H1 (cell line): Measurements from ENCODE around the gene LAPTM4A. TPM values are rescaled to one million over a fixed set of nuclear protein-coding genes. Genes with fewer than 3 reads are reported as not detected.

Experiments
- ATF2 ChIP-seq: IDR thresholded peaks from 2 replicates; pipeline ENCODE4 v1.6.1; 2012; ENCODE audit warnings: low read length, inconsistent platforms
- ATF3 ChIP-seq: IDR thresholded peaks from 2 replicates; pipeline ENCODE4 v1.6.1; 2011; ENCODE audit warnings: low read depth, mild to moderate bottlenecking, low read length; ENCODE audit not compliant: insufficient read depth
- KDM5A ChIP-seq: fragments of 200-600 bp; IDR thresholded peaks from 2 replicates; pipeline ENCODE4 v1.7.1; 2012; ENCODE audit warnings: mild to moderate bottlenecking, low read length, inconsistent platforms, mixed read lengths
- RAD21 ChIP-seq, 2 experiments: IDR thresholded peaks in 1 of 2; conservative IDR thresholded peaks in 1 of 2; 2 replicates each; pipeline ENCODE4 v1.6.1; 2011; ENCODE audit warnings: low read depth in 2 of 2, low read length in 2 of 2, improper control_type of control experiment in 1 of 2, inconsistent platforms in 1 of 2, mild to moderate bottlenecking in 1 of 2, moderate library complexity in 1 of 2
- SAP30 ChIP-seq: fragments of 300-600 bp; sonication (generic); IDR thresholded peaks from 2 replicates; pipeline ENCODE4 v1.7.1; 2012; ENCODE audit warnings: low read length, moderate library complexity, mild to moderate bottlenecking, inconsistent platforms; ENCODE audit not compliant: insufficient read depth, insufficient replicate concordance
- SIRT6 ChIP-seq: IDR thresholded peaks from one replicate; pipeline ENCODE4 v1.7.1; 2012; ENCODE audit warnings: low read length, inconsistent platforms
- SP4 ChIP-seq: IDR thresholded peaks from 2 replicates; pipeline ENCODE4 v1.6.1; 2012; ENCODE audit warnings: low read length, inconsistent platforms
- polyA plus RNA-seq, 7 experiments: library from polyadenylated mRNA; depleted of rRNA in 3 of 7; stranded (reverse) in 5 of 7; unstranded in 2 of 7; fragments of >200 nt in 5 of 7; fragments of 200-250 nt in 2 of 7; gene quantifications; 1 replicate in 5 of 7; 2 replicates in 1 of 7; 4 replicates in 1 of 7; pipeline versions ENCODE4 v1.2.1 to v1.2.3, GENCODE V29; 2011 to 2013; ENCODE audit warnings: missing spikeins in 2 of 7, mixed read lengths in 2 of 7
- total RNA-seq: library from RNA; stranded (reverse); fragmentation: NEBNext Ultra II Directional; extraction: Animal tissue kit (Norgen Biotek cat#: 25700); gene quantifications from 2 replicates; pipeline ENCODE4 v1.2.1, GENCODE V29; 2021

The LAPTM4A gene
- total and polyA plus RNA-seq, 2 of the 8 experiments (the other 6 are each of a cell fraction or from before 2014, with no cell fraction given), result 193 to 419 TPM

GRCh38 chr2:20094142-20094755 is 42.8 kb upstream of the LAPTM4A start (continued):
- TF ChIP-seq RAD21 (IDR thresholded peaks at IDR 0.05 in 1 of 2, conservative IDR thresholded peaks at IDR 0.05 in 1 of 2; ENCODE audit: low read depth in 2 of 2, low read length in 2 of 2) (no peak), SP4 (no peak), ATF3 (no peak), KDM5A (no peak), ATF2 (no peak), SIRT6 (no peak), SAP30 (no peak)
